Muscle layer of duodenum (tissue), 2 donors: ENCODE data around the gene PPP1R7.
"Not testable (repeated sequence)": the region's sequence is repeated elsewhere in the genome, so short reads cannot be mapped to it uniquely, and the experiment has no call there.

ENCODE experiments used
- H3K27ac ChIP-seq: one replicate; pipeline ENCODE4 v1.7.0; 2013; ENCODE audit warnings: mild to moderate bottlenecking, low read length
- H3K27me3 ChIP-seq: one replicate; pipeline ENCODE4 v1.7.0; 2013; ENCODE audit warnings: low read depth, mild to moderate bottlenecking, control low read depth, low read length
- H3K36me3 ChIP-seq, 2 donors: one replicate each; pipeline ENCODE4 v1.7.0; 2013; ENCODE audit warnings: low read length in 2 of 2, control low read depth in 1 of 2, mild to moderate bottlenecking in 1 of 2; ENCODE audit not compliant: insufficient read depth in 2 of 2, control insufficient read depth in 1 of 2
- H3K4me1 ChIP-seq, 2 donors: one replicate each; pipeline ENCODE4 v1.7.0; 2013; ENCODE audit warnings: low read length in 2 of 2, mild to moderate bottlenecking in 2 of 2, control low read depth in 1 of 2, moderate library complexity in 1 of 2; ENCODE audit not compliant: insufficient read depth in 2 of 2, control insufficient read depth in 1 of 2
- H3K4me3 ChIP-seq, 2 donors: one replicate each; pipeline ENCODE4 v1.7.0; 2013; ENCODE audit warnings: low read length in 2 of 2, low read depth in 1 of 2, mild to moderate bottlenecking in 1 of 2
- H3K9me3 ChIP-seq, 2 donors: one replicate each; pipeline ENCODE4 v1.7.0; 2013; ENCODE audit warnings: low read length in 2 of 2, control low read depth in 1 of 2, mild to moderate bottlenecking in 1 of 2; ENCODE audit not compliant: control insufficient read depth in 1 of 2
- donor health status: healthy.

The PPP1R7 gene

DNA sequence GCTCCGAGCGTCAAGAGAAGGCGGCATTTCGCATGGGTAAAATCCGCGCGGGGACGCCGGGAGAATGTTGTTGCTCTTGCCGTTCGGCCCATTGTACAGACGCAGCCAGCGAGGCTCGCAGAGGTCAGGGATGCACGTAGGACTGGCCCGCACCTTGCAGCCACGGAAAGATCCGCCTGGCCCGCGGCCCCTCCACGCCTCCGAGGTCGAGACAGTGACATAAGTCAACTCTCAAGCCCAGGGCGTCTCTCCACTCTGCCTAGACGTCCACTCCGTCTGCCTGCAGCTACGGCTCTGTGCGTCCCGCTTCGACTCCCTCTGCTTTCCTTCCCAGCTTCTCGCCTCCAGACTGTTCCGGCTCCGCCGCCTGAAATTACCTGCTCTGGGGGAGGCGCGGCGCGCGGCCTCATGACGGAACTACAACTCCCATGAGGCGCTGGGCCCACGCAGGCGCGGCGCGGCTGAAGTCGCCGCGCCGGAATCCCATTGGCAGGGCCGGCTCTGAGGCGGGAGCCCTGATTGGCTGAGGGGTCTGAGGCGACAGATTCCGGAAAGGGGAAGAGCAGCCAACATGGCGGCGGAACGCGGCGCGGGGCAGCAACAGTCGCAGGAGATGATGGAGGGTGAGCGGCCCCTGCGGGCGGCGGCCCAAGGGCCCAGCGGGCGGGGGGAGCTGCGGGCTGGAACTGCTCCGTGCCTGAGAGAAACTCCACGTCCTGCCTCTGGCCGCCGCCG is at the start of gene PPP1R7:
PPP1R7 (plus strand) TSS at position 543 of the 735 bp plus-strand sequence; CDS start at position 572, 29 bp downstream.
- H3K27ac ChIP-seq = no peak within 1 kb of the TSS
- H3K36me3 ChIP-seq = peaks cover 4 to 6% of the 10 kb centered on the region in 2 donors
- H3K9me3 ChIP-seq = no peaks in the 10 kb centered on the region
- H3K27me3 ChIP-seq = no peaks in the 10 kb centered on the region
- H3K4me3 ChIP-seq = peak within 1 kb of the TSS; percentile 81 to 99
- H3K4me1 ChIP-seq = peaks cover 7 to 13% of the 10 kb centered on the region in 2 donors

GRCh38 chr2:241102239-241102803 is 47.9 kb upstream of the PPP1R7 start, which contains the start of gene MTERF4:
MTERF4 (minus strand) TSS chr2:241102287; CDS start chr2:241102273, 14 bp downstream.
- peak within 1 kb of the TSS; percentile 89 to 94 for H3K4me3 ChIP-seq
- H3K36me3 ChIP-seq = peaks cover 5 to 12% of the 10 kb centered on the region in 2 donors
- H3K27ac ChIP-seq = peak within 1 kb of the TSS; percentile 94
- no peaks in the 10 kb centered on the region for H3K27me3 ChIP-seq
- H3K4me1 ChIP-seq = peaks cover 0 to 31% of the 10 kb centered on the region in 2 donors
- H3K9me3 ChIP-seq = no peaks in the 10 kb centered on the region

DNA sequence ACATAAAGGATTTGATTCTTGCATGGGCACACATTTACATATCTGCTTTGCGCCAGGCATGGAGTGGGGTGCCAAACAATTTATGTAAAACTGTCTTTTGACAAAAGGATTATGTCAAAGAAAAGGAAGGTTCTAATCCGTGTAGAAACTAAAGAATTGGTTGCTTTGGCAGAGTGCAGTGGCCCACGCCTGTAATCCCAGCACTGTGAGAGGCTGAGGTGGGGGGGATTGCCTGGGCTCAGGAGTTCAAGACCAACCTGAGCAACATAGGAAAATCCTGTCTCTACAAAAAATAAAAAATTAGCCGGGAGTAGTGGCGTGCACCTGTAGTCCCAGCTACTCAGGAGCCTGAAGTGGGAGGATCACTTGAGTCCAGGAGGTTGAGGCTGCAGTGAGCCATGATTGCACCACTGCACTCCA is 47.1 kb upstream of the PPP1R7 start:
- Histone ChIP-seq H3K9me3 (no peaks in the 10 kb centered on the region), H3K4me3 (peak overlapping the region; percentile 89 to 94), H3K27me3 (no peaks in the 10 kb centered on the region), H3K27ac (peak overlapping the region; percentile 94), H3K36me3 (peaks cover 0 to 11% of the 10 kb centered on the region in 2 donors), H3K4me1 (peaks cover 0 to 31% of the 10 kb centered on the region in 2 donors)

- not testable (repeated sequence) for H3K27ac ChIP-seq, H3K27me3 ChIP-seq, H3K4me3 ChIP-seq, H3K36me3 ChIP-seq, H3K9me3 ChIP-seq
- peaks cover 0 to 29% of the 10 kb centered on the region in 2 donors for H3K4me1 ChIP-seq
Measured at GRCh38 chr2:241104611-241105010, 45.7 kb upstream of the PPP1R7 start.

GRCh38 chr2:241105641-241106040 is 44.6 kb upstream of the PPP1R7 start:
- Histone ChIP-seq H3K27ac (no peak overlapping the region), H3K9me3 (no peaks in the 10 kb centered on the region), H3K4me3 (no peak overlapping the region), H3K4me1 (peaks cover 0 to 20% of the 10 kb centered on the region in 2 donors), H3K36me3 (no peaks in the 10 kb centered on the region), H3K27me3 (no peaks in the 10 kb centered on the region)

DNA sequence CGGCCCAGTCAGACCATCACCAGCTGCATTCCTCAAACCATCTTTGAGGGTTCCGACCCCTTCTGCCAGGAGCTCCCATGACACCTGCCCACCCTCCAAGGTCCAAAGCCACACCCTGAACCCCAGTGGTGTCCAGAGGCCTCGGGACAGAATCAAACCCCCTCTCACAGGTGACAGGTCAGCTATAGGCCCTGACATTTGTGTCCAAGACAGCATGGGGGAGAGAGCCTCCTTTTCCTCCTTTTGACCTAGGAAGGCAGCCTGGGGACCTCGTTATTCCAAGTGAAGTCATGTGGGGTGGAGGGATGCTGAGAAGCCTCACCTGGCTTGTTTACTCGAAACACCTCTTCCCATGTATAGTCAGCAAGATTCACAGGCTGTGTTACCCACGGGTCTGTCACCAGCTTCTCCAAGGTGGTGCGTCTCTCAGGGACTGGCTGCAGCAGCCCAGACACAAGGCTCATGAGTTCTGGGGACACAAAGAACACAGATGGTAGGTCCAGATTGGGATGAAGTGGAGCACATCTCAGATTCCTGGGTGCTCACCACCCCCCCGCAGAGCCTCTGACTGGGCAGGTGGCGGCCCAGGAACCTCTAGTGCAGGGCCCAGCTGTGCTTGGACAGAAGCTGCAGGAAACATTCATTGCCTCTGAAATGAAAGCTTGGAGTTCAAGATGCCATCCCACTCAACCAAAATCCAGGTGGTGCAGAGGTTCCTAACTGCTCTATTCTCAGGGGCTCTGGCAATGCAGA is 43.1 kb upstream of the PPP1R7 start:
- Histone ChIP-seq H3K4me1 (peaks cover 0 to 10% of the 10 kb centered on the region in 2 donors), H3K9me3 (no peaks in the 10 kb centered on the region), H3K36me3 (no peaks in the 10 kb centered on the region), H3K27me3 (no peaks in the 10 kb centered on the region), H3K27ac (no peak overlapping the region), H3K4me3 (no peak overlapping the region)

GRCh38 chr2:241108271-241109209 is 41.7 kb upstream of the PPP1R7 start:
- Histone ChIP-seq H3K27me3 (no peaks in the 10 kb centered on the region), H3K36me3 (no peaks in the 10 kb centered on the region), H3K9me3 (no peaks in the 10 kb centered on the region), H3K4me3 (no peak overlapping the region), H3K4me1 (no peaks in the 10 kb centered on the region), H3K27ac (no peak overlapping the region)

GRCh38 chr2:241109210-241110088 is 40.8 kb upstream of the PPP1R7 start:
- Histone ChIP-seq H3K27ac (no peak overlapping the region), H3K27me3 (no peaks in the 10 kb centered on the region), H3K4me1 (no peaks in the 10 kb centered on the region), H3K36me3 (no peaks in the 10 kb centered on the region), H3K9me3 (no peaks in the 10 kb centered on the region), H3K4me3 (no peak overlapping the region)

- Histone ChIP-seq H3K9me3 (no peaks in the 10 kb centered on the region), H3K4me1 (no peaks in the 10 kb centered on the region), H3K27me3 (no peaks in the 10 kb centered on the region), H3K27ac (no peak overlapping the region), H3K36me3 (no peaks in the 10 kb centered on the region), H3K4me3 (no peak overlapping the region)
Measured at GRCh38 chr2:241110089-241110606, 40.1 kb upstream of the PPP1R7 start.
